Stimulated activated CD4-positive, alpha-beta T cell treated with anti-CD3 and anti-CD28 coated beads, Interleukin-4, amount 100 ng/mL, for 1 hour (primary cell): ENCODE data around the gene KRTAP10-1.
"Not testable (repeated sequence)": the region's sequence is repeated elsewhere in the genome, so short reads cannot be mapped to it uniquely, and the experiment has no call there.

ENCODE experiments used
- DNase-seq: peaks from one replicate; pipeline ENCODE4 v3.0.0-alpha.2; 2020

Gene KRTAP10-1

GRCh38 chr21:44569861-44570517, 30.0 kb upstream of the KRTAP10-1 start:
- no peak for DNase-seq

- no peak for DNase-seq
Measured at GRCh38 chr21:44568667-44569556, 28.9 kb upstream of the KRTAP10-1 start.

- no peak for DNase-seq
Measured at GRCh38 chr21:44568261-44568660, 28.3 kb upstream of the KRTAP10-1 start.

- no peak for DNase-seq
Measured at GRCh38 chr21:44567481-44568171, 27.6 kb upstream of the KRTAP10-1 start.

- no peak for DNase-seq
Measured at GRCh38 chr21:44566403-44566802, 26.4 kb upstream of the KRTAP10-1 start.

- DNase-seq: no peak
Measured at GRCh38 chr21:44564886-44565598, 25.0 kb upstream of the KRTAP10-1 start.

GRCh38 chr21:44564099-44564498, 24.1 kb upstream of the KRTAP10-1 start:
- no peak for DNase-seq

GRCh38 chr21:44558695-44559094, 18.7 kb upstream of the KRTAP10-1 start, which contains the start of gene KRTAP10-3:
TSS of gene KRTAP10-3 (minus strand) at chr21:44558795. CDS start at chr21:44558715, 80 bp downstream.
- no peak for DNase-seq

- DNase-seq: not testable (repeated sequence)
Measured at GRCh38 chr21:44558329-44558675, 18.3 kb upstream of the KRTAP10-1 start.

- DNase-seq: no peak
Measured at GRCh38 chr21:44557491-44558328, 17.7 kb upstream of the KRTAP10-1 start.

GRCh38 chr21:44556879-44557278, 16.9 kb upstream of the KRTAP10-1 start:
- no peak for DNase-seq

- DNase-seq: no peak
Measured at GRCh38 chr21:44555200-44555875, 15.3 kb upstream of the KRTAP10-1 start.

- DNase-seq: no peak
Measured at GRCh38 chr21:44552681-44553080, 12.7 kb upstream of the KRTAP10-1 start.

GRCh38 chr21:44552136-44552535, 12.1 kb upstream of the KRTAP10-1 start:
- no peak for DNase-seq

GRCh38 chr21:44551340-44551961, 11.5 kb upstream of the KRTAP10-1 start, which contains the start of gene KRTAP10-2:
TSS of gene KRTAP10-2 (minus strand) at chr21:44551505. CDS start at chr21:44551458, 47 bp downstream.
- DNase-seq: no peak

- DNase-seq: no peak
Measured at GRCh38 chr21:44550807-44551206, 10.8 kb upstream of the KRTAP10-1 start.

- DNase-seq: not testable (repeated sequence)
Measured at GRCh38 chr21:44550285-44550684, 10.3 kb upstream of the KRTAP10-1 start.

GRCh38 chr21:44549525-44550211, 9.7 kb upstream of the KRTAP10-1 start:
- DNase-seq: no peak

GRCh38 chr21:44548922-44549321, 8.9 kb upstream of the KRTAP10-1 start:
- DNase-seq: no peak

- DNase-seq: no peak
Measured at GRCh38 chr21:44548381-44548780, 8.4 kb upstream of the KRTAP10-1 start.
